H1 (cell line): ENCODE results near the gene KLF13. TPM values are rescaled to one million over a fixed set of nuclear protein-coding genes. Genes with fewer than 3 reads are reported as not detected.

ENCODE experiments used
- CTBP2 ChIP-seq: IDR thresholded peaks from 2 replicates; pipeline ENCODE4 v1.7.0; 2011; ENCODE audit warnings: borderline replicate concordance, mild to moderate bottlenecking, moderate library complexity, mixed read lengths, low read length; ENCODE audit not compliant: insufficient read depth, insufficient read length
- SIRT6 ChIP-seq: IDR thresholded peaks from one replicate; pipeline ENCODE4 v1.7.1; 2012; ENCODE audit warnings: low read length, inconsistent platforms
- SRF ChIP-seq: IDR thresholded peaks from 2 replicates; pipeline ENCODE4 v1.6.1; 2011; ENCODE audit warnings: mild to moderate bottlenecking, low read depth, low read length, moderate library complexity
- TBP ChIP-seq: IDR thresholded peaks from 2 replicates; pipeline ENCODE4 v1.6.1; 2011; ENCODE audit warnings: low read depth, low read length, improper control_type of control experiment
- TEAD4 ChIP-seq: IDR thresholded peaks from 2 replicates; pipeline ENCODE4 v1.6.1; 2012; ENCODE audit warnings: low read depth, low read length, inconsistent platforms, mixed read lengths
- polyA plus RNA-seq, 7 experiments: library from polyadenylated mRNA; depleted of rRNA in 3 of 7; stranded (reverse) in 5 of 7; unstranded in 2 of 7; fragments of >200 nt in 5 of 7; fragments of 200-250 nt in 2 of 7; gene quantifications; 1 replicate in 5 of 7; 2 replicates in 1 of 7; 4 replicates in 1 of 7; pipeline versions ENCODE4 v1.2.1 to v1.2.3, GENCODE V29; 2011 to 2013; ENCODE audit warnings: missing spikeins in 2 of 7, mixed read lengths in 2 of 7
- total RNA-seq: library from RNA; stranded (reverse); fragmentation: NEBNext Ultra II Directional; extraction: Animal tissue kit (Norgen Biotek cat#: 25700); gene quantifications from 2 replicates; pipeline ENCODE4 v1.2.1, GENCODE V29; 2021

KLF13 gene
- total and polyA plus RNA-seq, 2 of the 8 experiments (the other 6 are each of a cell fraction or from before 2014, with no cell fraction given) = 18.3 to 33.4 TPM

DNA sequence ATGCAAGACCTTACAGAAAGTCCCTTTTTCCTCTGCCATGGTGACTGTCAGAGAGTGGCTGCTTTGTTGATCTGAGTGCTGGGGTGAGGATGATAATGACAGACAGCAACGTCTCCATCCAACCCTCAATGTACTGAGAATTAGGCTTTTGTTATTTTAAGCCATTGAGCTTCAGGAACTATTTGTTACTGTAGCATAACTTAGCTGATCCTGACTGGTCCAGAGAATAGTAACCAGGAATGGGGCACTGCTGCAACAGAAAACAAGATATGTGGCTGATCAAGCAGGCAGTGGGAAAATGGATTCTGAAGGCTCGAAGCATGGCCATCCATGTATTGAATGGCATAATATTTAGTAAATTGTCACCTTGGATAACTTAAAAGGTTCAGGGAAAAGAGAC lies 5.2 kb upstream of the KLF13 start (continued):
- no peak for TF ChIP-seq SRF
- no peak for TF ChIP-seq TEAD4
- no peak for TF ChIP-seq TBP
- no peak for TF ChIP-seq SIRT6
- TF ChIP-seq CTBP2 = no peak
